HG02973 (cell line): ENCODE data around the gene ID2.

Source experiments
- ATAC-seq: cut with Tn5 transposase; IDR thresholded peaks from one replicate; pipeline ENCODE4 v1.9.1; 2021; ENCODE audit warnings: moderate library complexity; ENCODE audit not compliant: unreplicated experiment

The ID2 gene

GRCh38 chr2:8682719-8683667, 1.1 kb downstream of the ID2 start:
- no peak for ATAC-seq

GRCh38 chr2:8684540-8684877, 2.7 kb downstream of the ID2 start:
- no peak for ATAC-seq

GRCh38 chr2:8684878-8685696, 3.2 kb downstream of the ID2 start:
- no peak for ATAC-seq

GRCh38 chr2:8685697-8686358, 4.0 kb downstream of the ID2 start:
- ATAC-seq, result peak; percentile 20

- no peak for ATAC-seq
Observed at GRCh38 chr2:8691859-8692437, 10.1 kb downstream of the ID2 start.

- ATAC-seq, result no peak
Observed at GRCh38 chr2:8692783-8693156, 10.9 kb downstream of the ID2 start.

- ATAC-seq, result no peak
Observed at GRCh38 chr2:8693157-8693821, 11.4 kb downstream of the ID2 start.

- no peak for ATAC-seq
Observed at GRCh38 chr2:8694737-8695136, 12.9 kb downstream of the ID2 start.

GRCh38 chr2:8697190-8697589, 15.3 kb downstream of the ID2 start:
- ATAC-seq, result no peak

- ATAC-seq, result no peak
Observed at GRCh38 chr2:8699839-8700238, 18.0 kb downstream of the ID2 start.

GRCh38 chr2:8701681-8702379, 20.0 kb downstream of the ID2 start:
- no peak for ATAC-seq

GRCh38 chr2:8704906-8705305, 23.1 kb downstream of the ID2 start:
- no peak for ATAC-seq

- ATAC-seq, result no peak
Observed at GRCh38 chr2:8709611-8710010, 27.8 kb downstream of the ID2 start.

- no peak for ATAC-seq
Observed at GRCh38 chr2:8710951-8711350, 29.1 kb downstream of the ID2 start.

- ATAC-seq, result no peak
Observed at GRCh38 chr2:8714283-8714682, 32.4 kb downstream of the ID2 start.

- ATAC-seq, result no peak
Observed at GRCh38 chr2:8714971-8715370, 33.1 kb downstream of the ID2 start.

- no peak for ATAC-seq
Observed at GRCh38 chr2:8719528-8719927, 37.7 kb downstream of the ID2 start.

GRCh38 chr2:8720741-8721140, 38.9 kb downstream of the ID2 start:
- ATAC-seq, result no peak

GRCh38 chr2:8721410-8721809, 39.6 kb downstream of the ID2 start:
- no peak for ATAC-seq

- ATAC-seq, result no peak
Observed at GRCh38 chr2:8722986-8723385, 41.1 kb downstream of the ID2 start.
